ENCODE data around the gene CYFIP2. TPM values are rescaled to one million over a fixed set of nuclear protein-coding genes. Genes with fewer than 3 reads are reported as not detected.

The CYFIP2 gene
- polyA plus RNA-seq, 1 donor = 124 TPM

DNA sequence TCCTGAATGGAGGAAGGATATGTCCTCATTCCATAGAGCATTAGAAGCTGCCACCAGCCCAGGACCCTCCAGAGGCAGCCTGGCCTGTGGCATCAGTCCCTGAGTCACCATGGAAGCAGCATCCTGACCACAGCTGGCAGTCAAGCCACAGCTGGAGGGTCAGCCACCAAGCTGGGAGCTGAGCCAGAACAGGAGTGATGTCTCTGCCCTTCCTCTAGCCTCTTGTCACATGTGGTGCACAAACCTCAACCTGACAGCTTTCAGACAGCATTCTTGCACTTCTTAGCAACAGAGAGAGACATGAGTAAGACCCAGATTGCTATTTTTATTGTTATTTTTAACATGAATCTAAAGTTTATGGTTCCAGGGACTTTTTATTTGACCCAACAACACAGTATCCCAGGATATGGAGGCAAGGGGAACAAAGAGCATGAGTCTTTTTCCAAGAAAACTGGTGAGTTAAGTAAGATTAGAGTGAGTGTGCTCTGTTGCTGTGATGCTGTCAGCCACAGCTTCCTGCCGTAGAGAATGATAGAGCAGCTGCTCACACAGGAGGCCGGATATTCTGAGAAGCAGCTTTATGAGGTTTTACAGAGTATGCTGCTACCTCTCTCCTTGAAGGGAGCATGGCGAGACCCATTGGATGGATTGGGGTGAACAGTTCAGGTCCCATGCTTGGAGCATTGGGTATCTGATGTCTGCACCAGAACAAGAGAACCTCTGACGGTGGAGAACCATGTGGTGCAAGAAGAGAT lies 13.0 kb upstream of the CYFIP2 start:
- DNase-seq = no peak

DNA sequence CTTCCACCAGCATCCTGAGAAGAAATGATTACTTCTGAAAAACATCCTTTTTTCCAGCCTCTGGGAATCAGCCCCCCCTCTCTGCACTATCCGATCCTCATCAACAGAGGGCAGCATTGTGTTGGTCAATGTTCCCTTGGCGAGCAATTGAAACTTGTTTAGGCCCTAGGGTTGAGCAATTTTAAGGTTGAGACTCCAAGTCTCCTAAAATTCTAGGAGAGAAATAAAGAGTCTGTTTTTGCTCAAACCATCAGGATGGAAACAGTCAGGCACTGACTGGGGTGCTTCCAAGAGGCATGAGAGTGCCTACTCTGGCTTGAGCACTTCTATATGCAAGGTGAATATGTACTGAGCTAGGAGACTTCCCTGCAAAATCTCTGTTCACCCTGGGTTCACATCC lies 12.4 kb upstream of the CYFIP2 start:
- DNase-seq = peak; percentile 40

- no peak for DNase-seq
Measured at GRCh38 chr5:157258450-157258849, 7.5 kb upstream of the CYFIP2 start.

- DNase-seq = no peak
Measured at GRCh38 chr5:157259699-157260098, 6.2 kb upstream of the CYFIP2 start.

DNA sequence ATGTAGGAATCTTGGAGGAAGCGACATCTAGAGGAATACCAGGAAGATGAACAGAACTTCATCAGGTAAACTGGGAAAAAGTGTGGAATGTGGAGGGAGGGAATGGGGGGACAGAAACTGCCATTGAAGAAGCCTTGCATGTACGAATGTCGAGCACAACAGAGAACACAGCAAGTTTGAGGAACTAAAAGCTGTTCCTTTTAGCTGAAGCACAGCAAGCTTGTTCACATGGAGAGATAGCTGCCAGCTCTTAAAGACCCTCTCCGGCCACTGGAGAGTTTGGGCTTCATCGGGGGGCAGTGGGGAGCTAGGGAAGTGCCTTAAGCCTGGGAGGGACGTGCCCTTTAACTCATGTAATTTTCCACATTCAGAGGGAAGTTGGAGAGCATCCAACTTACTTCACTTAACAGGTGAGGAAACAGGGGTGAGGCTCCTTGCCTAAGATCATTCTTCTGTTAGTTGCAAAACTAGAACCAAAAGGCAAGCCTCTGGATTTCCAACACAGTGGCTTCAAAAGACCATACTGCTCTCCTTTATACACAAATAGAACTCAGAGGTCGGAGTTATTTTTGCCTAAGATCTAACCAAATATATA lies 2.3 kb upstream of the CYFIP2 start:
- DNase-seq = no peak

DNA sequence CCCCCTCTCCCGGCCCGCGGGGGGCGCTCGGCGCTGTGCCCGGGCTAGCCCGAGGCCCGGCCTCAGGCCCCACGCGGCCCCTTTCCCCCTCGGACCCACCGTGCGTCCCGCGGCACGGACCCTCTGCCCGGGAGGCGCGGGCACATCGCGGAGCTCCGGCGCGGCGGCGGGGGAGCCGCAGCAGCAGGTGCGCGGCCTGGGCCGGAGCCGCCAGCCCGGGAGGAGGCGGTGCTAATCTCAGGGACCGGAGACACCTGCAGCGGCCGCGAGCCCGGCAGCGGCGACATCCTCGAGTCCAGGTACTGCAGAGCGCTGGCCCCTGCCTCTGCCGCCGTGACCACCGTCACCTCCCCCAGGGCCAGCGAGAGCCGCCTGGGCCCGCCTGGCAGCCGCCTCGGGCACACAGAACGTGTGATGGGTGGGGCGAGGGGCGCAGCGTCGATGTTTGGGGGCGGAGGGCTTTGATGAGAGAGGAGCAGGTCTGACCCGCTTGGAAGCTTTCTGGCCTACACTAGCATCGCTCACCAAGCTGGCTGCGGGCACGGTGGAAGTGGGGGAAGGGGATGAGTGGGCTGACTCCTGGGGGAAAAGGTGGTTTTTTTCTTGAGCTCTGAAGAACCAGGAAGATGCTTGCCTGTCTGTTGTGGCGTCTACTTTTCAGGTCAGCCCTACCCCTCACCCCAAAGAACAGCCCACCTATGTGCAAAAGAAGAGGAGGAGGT lies 524 bp downstream of the CYFIP2 start:
- DNase-seq = no peak

DNA sequence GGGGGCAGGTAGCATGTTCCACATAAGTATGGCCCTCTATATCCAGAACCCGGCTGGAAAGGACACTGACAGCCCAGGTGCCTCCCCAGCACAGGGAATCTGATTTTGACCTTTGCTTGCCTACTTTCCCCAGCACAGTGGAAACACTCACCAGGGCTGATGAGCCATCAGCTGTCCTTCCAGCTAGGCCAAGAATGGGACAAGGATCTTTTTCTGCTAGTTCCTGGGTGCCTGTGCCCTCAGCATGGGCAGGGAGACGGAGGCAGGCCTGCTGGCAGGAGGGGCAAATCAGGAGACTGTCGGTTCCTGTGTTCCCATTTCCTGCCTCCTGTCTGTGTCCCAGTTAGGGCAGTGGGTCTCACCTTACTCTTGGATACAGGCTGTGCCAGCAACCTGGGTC lies 1.1 kb downstream of the CYFIP2 start:
- no peak for DNase-seq

- no peak for DNase-seq
Measured at GRCh38 chr5:157267761-157268480, 2.0 kb downstream of the CYFIP2 start.

DNA sequence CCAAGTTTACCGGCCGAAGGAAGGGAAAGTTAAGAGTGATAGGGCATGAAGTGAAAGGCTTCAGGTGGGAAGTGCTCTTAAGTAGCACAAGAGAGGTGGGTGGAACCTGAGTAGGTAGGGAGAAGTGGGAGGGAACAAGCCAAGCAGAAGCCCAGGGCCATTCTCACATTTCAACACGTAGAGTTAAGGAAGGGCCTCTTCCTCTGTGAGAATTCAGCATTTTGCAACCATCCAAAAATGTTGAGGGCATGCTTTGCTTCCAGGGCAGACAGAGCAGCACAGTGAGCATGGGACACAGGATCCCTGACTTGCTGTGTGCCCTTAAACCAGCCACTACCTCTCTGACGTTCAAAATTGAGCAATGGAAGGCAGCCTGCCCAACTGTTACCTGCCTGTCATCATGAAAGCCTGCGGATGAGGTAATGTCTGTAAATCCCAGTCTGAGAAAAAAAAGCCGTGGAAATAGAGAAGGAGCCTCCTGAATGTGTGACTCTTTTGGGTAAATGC lies 3.3 kb downstream of the CYFIP2 start:
- DNase-seq = no peak

- DNase-seq = no peak
Measured at GRCh38 chr5:157269761-157270272, 3.9 kb downstream of the CYFIP2 start.

GRCh38 chr5:157270771-157271170 lies 4.8 kb downstream of the CYFIP2 start:
- no peak for DNase-seq

DNA sequence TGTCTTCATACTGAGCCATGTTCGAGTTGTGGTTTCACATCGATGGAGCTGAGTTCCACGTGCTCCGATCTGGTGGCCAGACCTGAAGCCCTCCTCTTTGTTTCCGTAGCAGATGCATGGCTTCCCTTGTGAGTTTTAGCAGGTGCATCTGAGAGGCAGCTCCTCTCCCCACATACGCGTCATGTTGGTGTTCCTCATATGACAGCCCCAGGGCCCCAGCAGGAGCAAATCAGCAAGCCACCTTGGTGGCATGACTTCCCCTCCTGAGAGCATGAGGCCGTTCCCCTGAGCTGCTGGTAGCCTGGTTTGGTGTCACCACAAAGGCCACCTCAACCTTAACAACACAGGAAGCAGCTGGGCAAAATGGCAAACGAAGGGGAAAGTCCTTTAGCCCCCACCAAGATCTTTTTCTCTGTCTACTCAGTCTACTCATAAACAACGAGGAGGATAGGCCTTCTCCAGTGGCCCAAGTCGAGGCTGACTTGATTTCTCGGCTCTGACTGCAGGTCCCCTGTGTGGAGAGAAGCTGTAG lies 5.9 kb downstream of the CYFIP2 start:
- DNase-seq = no peak

GRCh38 chr5:157273131-157273556 lies 7.2 kb downstream of the CYFIP2 start:
- no peak for DNase-seq

DNA sequence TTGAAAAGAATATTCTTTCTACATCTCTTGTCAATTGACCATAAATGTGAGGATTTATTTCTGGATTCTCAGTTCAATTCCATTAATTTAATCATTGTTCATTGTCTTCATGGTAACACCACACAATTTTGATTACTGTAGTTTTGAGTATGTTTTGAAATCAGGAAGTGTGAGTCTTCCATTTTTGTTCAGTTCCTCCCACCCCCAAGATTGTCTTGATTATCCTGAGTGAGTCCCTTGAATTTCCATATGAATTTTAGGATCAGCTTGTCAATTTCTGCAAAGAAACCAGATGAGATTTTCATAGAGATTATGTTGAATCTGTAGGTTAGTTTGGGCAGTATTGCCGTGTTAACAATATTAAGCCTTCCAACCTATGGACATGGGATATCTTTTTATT lies 9.5 kb downstream of the CYFIP2 start:
- DNase-seq = no peak

DNA sequence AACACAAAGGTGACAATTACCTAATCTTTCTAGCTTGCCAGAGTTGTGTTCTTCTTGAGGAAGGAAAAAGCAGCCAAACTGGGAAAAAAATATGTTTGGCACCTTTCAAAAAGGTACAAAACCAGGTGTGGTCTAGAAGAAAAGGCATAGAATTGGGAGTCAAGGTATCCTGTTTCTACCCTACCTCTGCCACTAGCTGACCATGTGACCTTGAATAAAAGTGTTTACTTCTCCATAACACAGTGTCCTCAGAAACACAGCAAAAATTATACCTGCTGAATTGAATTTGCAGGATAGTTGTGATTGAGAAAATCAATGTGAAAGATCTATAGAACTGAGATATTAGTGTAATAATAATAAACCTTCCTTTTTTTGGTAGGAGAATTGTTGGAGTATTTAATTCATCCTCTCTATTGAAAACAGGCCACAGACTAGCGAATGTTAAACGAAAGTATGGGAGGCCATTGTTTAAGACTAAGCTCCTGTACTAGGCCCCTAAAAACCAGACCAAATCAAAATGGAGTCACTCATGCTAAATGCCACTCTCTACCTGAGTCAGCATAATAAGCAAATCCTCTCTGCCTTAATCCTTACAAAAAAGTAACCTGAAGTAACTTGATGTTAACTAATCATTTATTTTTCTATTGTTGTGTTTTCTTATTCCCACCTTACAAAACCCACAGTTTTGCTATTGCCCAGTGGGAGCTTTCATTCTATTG lies 12.6 kb downstream of the CYFIP2 start:
- DNase-seq = no peak

DNA sequence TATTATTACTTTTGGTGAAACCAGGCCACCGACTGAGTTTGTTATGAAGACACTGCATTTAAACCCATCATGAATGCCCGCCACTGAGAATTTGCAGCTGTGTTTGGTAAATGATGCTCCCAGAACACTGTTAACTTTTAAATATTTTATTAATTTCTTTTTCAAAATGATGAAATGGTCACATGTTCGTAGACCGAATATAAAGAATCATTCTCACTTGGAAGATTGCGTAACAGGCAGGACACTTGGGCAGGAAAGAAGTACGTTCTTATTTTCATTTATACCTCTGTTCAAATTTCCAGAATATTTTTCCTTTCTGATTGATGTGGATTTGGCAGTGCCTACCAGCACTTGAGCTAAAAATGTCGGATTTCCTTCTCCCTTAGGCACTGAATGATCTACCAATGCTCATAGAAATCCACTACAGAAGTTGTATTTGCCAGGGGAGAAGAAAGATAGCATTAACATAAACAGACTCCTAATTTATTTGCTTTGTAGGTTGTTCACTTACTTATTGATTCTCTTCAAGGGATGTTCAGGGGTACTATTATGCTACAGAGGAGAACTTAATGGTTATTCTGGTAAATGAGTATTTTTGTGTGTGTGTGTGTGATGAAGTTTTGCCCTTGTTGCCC lies 13.8 kb downstream of the CYFIP2 start:
- no peak for DNase-seq

DNA sequence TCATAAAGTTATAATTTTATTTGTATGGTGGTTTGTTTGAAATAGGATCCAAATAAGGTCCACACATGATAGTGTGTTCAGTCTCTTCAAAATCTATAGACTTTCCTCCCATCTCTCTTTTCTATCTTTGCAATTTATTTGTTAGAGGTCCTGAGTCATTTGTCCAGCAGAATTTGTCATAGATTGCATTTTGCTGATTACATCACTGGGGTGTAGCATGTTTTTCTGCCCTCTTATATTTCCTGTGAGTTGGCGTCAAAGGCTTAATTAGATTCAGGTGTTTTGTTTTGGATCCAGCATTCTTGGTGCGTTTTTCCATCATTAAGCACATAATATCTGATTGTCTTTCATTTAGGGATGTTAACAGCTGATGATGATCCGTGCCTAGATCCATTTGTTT lies 15.0 kb downstream of the CYFIP2 start:
- DNase-seq = no peak

GRCh38 chr5:157282150-157282549 lies 16.2 kb downstream of the CYFIP2 start:
- no peak for DNase-seq

DNA sequence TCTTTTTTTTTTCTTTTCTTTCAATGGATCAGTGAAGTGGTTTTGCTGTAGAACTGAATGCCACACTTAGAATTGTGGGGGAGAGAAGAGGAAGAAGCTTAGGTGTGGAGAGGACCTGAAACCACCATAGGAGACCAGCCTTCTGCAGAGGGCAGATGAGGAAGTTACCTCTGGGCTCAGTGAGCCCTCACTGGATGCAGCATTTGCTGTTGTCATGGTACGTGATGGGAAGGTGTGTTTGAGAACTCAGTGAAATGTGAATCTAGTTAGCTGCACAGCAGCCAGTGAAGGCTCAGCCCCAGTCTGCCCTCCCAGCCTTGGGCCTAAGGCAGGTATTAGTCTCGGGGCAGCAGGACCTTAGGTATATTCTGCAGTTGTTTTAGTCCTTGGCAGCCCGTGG lies 17.5 kb downstream of the CYFIP2 start:
- no peak for DNase-seq

- DNase-seq = no peak
Measured at GRCh38 chr5:157284458-157285212, 18.7 kb downstream of the CYFIP2 start.

Data from left kidney (tissue), 2 donors.